NB4 (cell line): ENCODE measurements around the gene RASSF4.

Experiments used
- MAX ChIP-seq: IDR thresholded peaks from 2 replicates; pipeline ENCODE4 v1.6.1; 2011; ENCODE audit warnings: low read depth, low read length
- MYC ChIP-seq: IDR thresholded peaks from 2 replicates; pipeline ENCODE4 v1.6.1; 2011; ENCODE audit warnings: low read depth, low read length
- TF ChIP-seq, protein P1 (sequence below): IDR thresholded peaks from one replicate; pipeline ENCODE4 v1.5.1; 2012; ENCODE audit warnings: low read depth, low read length

- TF ChIP-seq MAX: no peak
- TF ChIP-seq, protein P1, sequence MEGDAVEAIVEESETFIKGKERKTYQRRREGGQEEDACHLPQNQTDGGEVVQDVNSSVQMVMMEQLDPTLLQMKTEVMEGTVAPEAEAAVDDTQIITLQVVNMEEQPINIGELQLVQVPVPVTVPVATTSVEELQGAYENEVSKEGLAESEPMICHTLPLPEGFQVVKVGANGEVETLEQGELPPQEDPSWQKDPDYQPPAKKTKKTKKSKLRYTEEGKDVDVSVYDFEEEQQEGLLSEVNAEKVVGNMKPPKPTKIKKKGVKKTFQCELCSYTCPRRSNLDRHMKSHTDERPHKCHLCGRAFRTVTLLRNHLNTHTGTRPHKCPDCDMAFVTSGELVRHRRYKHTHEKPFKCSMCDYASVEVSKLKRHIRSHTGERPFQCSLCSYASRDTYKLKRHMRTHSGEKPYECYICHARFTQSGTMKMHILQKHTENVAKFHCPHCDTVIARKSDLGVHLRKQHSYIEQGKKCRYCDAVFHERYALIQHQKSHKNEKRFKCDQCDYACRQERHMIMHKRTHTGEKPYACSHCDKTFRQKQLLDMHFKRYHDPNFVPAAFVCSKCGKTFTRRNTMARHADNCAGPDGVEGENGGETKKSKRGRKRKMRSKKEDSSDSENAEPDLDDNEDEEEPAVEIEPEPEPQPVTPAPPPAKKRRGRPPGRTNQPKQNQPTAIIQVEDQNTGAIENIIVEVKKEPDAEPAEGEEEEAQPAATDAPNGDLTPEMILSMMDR: no peak
- no peak for TF ChIP-seq MYC
Observed at GRCh38 chr10:44956226-44956625, 3.4 kb upstream of the RASSF4 start.
